CD4-positive, alpha-beta T cell treated with Interleukin-10 for 1 hour (primary cell): ENCODE results near the gene LEPR.
"Not testable (repeated sequence)": the region's sequence is repeated elsewhere in the genome, so short reads cannot be mapped to it uniquely, and the experiment has no call there.

Source experiments
- DNase-seq: peaks from one replicate; pipeline ENCODE4 v3.0.0-alpha.2; 2020

Gene LEPR, protein sequence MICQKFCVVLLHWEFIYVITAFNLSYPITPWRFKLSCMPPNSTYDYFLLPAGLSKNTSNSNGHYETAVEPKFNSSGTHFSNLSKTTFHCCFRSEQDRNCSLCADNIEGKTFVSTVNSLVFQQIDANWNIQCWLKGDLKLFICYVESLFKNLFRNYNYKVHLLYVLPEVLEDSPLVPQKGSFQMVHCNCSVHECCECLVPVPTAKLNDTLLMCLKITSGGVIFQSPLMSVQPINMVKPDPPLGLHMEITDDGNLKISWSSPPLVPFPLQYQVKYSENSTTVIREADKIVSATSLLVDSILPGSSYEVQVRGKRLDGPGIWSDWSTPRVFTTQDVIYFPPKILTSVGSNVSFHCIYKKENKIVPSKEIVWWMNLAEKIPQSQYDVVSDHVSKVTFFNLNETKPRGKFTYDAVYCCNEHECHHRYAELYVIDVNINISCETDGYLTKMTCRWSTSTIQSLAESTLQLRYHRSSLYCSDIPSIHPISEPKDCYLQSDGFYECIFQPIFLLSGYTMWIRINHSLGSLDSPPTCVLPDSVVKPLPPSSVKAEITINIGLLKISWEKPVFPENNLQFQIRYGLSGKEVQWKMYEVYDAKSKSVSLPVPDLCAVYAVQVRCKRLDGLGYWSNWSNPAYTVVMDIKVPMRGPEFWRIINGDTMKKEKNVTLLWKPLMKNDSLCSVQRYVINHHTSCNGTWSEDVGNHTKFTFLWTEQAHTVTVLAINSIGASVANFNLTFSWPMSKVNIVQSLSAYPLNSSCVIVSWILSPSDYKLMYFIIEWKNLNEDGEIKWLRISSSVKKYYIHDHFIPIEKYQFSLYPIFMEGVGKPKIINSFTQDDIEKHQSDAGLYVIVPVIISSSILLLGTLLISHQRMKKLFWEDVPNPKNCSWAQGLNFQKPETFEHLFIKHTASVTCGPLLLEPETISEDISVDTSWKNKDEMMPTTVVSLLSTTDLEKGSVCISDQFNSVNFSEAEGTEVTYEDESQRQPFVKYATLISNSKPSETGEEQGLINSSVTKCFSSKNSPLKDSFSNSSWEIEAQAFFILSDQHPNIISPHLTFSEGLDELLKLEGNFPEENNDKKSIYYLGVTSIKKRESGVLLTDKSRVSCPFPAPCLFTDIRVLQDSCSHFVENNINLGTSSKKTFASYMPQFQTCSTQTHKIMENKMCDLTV

GRCh38 chr1:65420590-65421350 is at the start of gene LEPR, which contains the start of gene LEPROT:
TSS of gene LEPR (plus strand) at chr1:65420668. CDS start at chr1:65565566, 144,898 bp downstream.
TSS of gene LEPROT (plus strand) at chr1:65420668. CDS start at chr1:65420725, 57 bp downstream.
- no peak for DNase-seq

GRCh38 chr1:65371544-65371943 is 48.9 kb upstream of the LEPR start:
- no peak for DNase-seq

DNA sequence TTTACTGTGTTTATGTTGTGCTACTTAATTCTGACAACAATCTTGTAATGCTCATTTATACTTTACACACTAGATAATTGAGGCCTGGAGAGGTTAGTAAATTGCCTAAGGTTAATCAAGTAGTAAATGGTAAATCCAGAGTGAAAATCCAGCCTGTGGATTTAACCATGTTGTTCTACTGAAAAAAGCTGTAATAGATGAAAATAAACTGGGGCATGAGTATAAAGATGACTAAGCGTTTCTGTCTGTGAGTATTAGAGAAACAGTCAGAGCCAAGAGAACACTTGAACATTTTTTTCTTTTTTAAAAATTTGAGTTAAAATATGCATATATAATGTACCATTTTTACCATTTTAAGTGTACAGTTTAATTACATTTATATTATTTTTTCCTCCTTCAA is 47.9 kb upstream of the LEPR start:
- DNase-seq: no peak

GRCh38 chr1:65377496-65378246 is 42.8 kb upstream of the LEPR start:
- no peak for DNase-seq

- no peak for DNase-seq
Measured at GRCh38 chr1:65378247-65378946, 42.1 kb upstream of the LEPR start.

DNA sequence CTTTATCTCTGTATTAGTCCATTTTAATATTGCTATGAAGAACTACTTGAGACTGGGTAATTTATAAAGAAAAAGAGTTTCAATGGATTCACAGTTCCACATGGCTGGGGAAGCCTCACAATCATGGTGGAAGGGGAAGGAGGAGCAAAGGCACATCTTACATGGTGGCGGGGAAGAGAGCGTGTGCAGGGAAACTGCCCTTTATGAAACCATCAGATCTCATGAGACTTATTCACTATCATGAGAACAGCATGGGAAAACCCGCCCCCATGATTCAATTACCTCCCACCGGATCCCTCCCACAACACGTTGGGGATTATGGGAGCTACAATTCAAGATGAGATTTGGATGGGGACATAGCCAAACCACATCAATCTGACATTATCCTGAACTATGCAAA is 36.0 kb upstream of the LEPR start:
- not testable (repeated sequence) for DNase-seq

- DNase-seq: no peak
Measured at GRCh38 chr1:65386439-65386838, 34.0 kb upstream of the LEPR start.

- no peak for DNase-seq
Measured at GRCh38 chr1:65387821-65388220, 32.6 kb upstream of the LEPR start.

DNA sequence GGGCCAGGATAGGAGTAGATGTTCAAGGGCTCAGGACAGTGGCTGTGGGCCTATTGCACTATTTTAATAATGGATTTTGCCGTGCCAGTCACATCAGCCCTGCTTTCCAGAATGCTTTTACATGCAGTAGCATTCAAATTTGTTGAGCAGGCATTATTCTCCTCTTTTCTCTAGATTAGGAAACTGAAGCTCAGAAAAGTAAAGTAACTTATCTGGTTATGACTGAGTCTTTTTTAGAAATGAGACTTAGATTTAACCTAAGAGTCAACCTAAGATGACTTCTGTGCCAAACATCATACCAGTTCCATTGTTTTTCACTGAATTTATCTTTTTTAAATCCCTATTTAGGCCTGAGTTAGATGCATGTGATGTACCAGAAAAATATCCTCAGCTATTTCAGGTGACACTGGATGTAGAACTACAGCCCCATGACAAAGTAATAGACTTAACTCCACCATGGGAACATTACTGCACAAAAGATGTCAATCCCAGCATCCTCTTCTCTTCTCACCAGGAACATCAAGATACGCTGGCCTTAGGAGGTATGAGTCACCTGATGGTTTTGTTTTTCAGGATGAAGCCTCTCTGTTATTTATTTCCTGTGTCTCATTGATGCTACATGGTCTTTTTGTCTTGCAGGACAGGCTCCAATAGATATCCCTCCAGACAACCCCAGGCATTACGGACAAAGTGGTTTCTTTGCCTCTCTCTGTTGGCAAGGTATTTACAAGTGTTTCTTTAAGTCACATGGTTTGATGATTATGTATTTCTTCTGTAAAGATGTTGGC is 31.4 kb upstream of the LEPR start:
- DNase-seq: no peak

DNA sequence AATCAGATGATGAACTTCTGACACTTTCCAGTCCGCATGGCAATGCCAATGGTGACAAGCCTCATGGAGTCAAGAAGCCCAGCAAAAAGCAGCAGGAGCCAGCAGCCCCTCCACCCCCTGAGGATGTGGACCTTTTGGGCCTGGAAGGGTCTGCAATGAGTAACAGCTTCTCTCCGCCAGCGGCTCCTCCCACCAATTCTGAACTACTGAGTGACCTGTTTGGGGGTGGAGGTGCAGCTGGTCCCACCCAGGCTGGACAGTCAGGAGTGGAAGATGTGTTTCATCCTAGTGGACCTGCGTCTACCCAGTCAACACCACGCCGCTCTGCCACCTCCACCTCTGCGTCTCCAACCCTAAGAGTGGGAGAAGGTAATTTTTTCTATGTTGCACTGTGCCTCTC is 28.0 kb upstream of the LEPR start:
- DNase-seq: no peak

- no peak for DNase-seq
Measured at GRCh38 chr1:65393347-65393746, 27.1 kb upstream of the LEPR start.

DNA sequence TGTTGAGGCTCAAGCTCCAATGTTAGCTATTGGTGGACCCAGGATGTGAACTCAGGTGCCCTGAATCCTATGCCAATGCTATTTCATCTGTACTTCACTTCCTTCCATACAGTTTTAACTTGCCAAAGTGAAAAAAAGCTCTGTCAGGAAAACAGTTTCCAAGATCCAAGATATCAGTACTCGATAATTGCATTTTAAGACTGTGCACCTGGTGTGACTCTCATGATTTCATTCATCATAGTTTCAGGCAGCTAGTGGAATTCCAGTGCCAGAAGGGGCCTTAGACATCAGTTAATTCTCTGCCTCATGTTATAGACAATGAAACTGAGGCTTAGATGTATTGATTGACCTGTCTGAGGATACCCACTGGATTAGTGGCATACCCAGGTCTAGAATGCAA is 26.5 kb upstream of the LEPR start:
- DNase-seq: no peak

- DNase-seq: no peak
Measured at GRCh38 chr1:65395887-65396612, 24.4 kb upstream of the LEPR start.

GRCh38 chr1:65398083-65398482 is 22.4 kb upstream of the LEPR start:
- DNase-seq: no peak

- DNase-seq: no peak
Measured at GRCh38 chr1:65399003-65399402, 21.5 kb upstream of the LEPR start.

GRCh38 chr1:65401612-65402011 is 18.9 kb upstream of the LEPR start:
- DNase-seq: no peak

DNA sequence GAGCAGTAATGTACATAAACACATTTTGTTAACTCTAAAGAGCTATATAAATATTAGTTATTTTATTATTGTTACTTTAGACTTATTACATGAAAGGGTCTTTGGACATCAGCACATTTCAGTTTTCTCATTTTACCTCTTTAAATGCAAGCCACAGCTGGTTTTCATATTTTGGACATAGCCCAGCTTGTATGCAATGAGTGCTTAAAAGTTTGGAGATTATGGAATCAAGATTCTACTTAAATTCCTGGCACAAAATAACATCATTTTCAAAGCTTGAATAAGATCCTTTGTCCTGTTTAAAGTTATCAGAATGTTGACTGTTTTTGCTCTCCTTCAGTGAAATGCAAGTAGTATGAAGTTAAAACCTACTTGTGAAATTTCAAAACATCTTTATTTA is 15.5 kb upstream of the LEPR start:
- no peak for DNase-seq

DNA sequence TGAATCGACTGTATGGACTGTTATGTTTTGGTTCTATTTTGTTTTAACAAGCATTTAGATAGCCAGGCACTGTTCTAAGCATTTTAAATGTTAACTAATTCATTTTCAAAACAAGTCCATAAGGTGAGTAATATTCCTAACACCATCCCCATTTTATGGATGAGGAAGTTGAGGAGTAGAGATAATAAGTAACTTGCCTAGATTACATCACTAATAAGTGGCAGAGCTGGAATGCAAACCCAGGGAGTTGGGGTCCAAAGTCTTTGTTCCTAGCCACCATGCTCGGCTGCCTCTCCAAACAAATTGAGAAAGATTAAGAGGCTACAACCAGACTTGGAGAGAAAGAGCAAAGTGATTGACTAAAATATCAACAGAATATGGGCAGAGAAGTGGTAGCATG is 12.6 kb upstream of the LEPR start:
- no peak for DNase-seq

GRCh38 chr1:65409314-65409713 is 11.2 kb upstream of the LEPR start:
- no peak for DNase-seq
